ENCODE data around the gene ITGA2B. TPM values are rescaled to one million over a fixed set of nuclear protein-coding genes. Genes with fewer than 3 reads are reported as not detected.
"Not testable (repeated sequence)": the region's sequence is repeated elsewhere in the genome, so short reads cannot be mapped to it uniquely, and the experiment has no call there.

ITGA2B gene
- total RNA-seq, 1 experiment from 2014 or later = 8.3 TPM

DNA sequence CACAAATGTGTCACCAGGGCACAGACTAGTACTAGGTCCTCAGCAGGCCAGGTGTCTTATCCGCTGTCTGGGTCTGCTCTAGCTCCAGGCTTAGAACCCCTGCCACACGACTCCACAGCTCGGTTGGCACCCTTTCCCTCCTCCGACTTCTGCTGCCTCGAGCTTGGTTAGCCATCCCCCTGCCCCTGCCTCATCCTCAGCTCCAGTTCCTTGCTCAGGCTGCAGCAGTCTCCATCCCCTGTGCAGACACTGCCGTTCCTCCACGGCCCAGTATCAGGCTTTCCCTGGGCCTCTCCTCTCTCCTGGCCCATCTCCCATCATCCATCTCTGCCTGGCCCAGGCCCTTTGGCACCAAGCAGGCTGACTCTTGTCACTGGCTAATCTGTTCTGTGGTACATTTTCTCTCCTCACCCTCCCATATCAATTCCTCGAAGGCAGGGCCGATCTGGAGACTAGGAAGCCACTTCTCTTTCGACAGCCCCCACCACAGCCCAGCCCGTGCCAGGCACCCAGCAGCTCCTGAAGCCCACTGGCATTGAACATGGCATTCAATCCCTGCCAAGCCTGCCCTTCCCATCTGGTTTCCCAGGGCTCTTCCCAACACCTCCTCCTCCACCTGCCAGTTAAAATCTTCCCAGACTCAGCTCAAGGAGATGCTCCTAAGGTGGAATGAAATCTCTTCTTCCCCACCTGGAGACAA lies 45.8 kb downstream of the ITGA2B start:
- no peak for DNase-seq
- no peak overlapping the region; a peak in 1 of 5 replicates for H3K4me3 Mint-ChIP-seq
- WGBS (ENCODE audit: extremely low coverage, insufficient read length, low lambda C conversion rate) = no CpG with 5 or more reads among the region's 11 CpGs

DNA sequence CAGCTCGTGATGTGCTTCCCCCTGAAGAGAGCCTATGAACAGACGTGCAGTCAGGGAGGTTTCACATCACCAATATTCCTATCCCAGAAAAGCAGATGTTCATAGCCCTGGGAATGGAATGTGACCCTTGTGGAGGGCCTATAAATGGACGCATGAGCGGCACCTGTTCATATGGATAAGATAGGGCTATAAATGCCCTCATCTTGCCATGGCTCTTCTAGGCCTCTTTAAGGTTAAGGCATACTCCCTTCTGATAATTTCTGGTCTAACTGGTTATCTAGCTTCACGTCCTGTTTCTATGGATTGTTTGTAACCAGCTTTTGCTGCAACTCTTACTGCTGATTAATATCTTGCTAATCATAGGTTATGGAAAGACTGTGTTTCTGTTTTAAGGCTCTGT lies 48.9 kb downstream of the ITGA2B start:
- H3K27me3 ChIP-seq (ENCODE audit: insufficient read depth, low read length); H3T11ph ChIP-seq (ENCODE audit: low read length); H3K4me1 ChIP-seq (ENCODE audit: insufficient read depth, low read length); H4K20me1 ChIP-seq (ENCODE audit: control insufficient read depth, insufficient read depth, insufficient read length); H4K91ac ChIP-seq (ENCODE audit: insufficient read length, low read depth, low read length); H3K14ac ChIP-seq (ENCODE audit: insufficient read depth, low read length); H3K36me3 Mint-ChIP-seq (ENCODE audit: insufficient read depth in 1 of 3, low read depth in 3 of 3); H2BK15ac ChIP-seq (ENCODE audit: low read depth, low read length); H3K9me3 Mint-ChIP-seq; H3K23ac ChIP-seq (ENCODE audit: insufficient read length, low read depth, low read length); H3K9ac ChIP-seq (ENCODE audit: extremely low read depth, insufficient read length, low read length); H3K79me2 ChIP-seq (ENCODE audit: insufficient read depth, low read length); H3K4me2 ChIP-seq (ENCODE audit: insufficient read depth, insufficient read length, low read length); H3K27ac ChIP-seq (ENCODE audit: insufficient read length, low read depth, low read length); H2BK5ac ChIP-seq (ENCODE audit: insufficient read length, low read length); H4K8ac ChIP-seq (replicated peaks; ENCODE audit: insufficient read length, low read depth, low read length); H3K27ac Mint-ChIP-seq; H3K9me3 ChIP-seq (ENCODE audit: control insufficient read depth, low read depth, low read length); H2BK120ac ChIP-seq (ENCODE audit: low read depth, low read length, poor library complexity, severe bottlenecking); H2AK5ac ChIP-seq (ENCODE audit: insufficient read length, low read length); DNase-seq; H2AFZ ChIP-seq (ENCODE audit: low read length); H3K4me1 Mint-ChIP-seq; H3K18ac ChIP-seq (ENCODE audit: insufficient read length, low read depth, low read length); H3K23me2 ChIP-seq (ENCODE audit: insufficient read length, low read depth, low read length, poor library complexity, severe bottlenecking); H2BK20ac ChIP-seq (ENCODE audit: low read depth, low read length, poor library complexity, severe bottlenecking); H3K4me3 Mint-ChIP-seq; H3K56ac ChIP-seq (ENCODE audit: insufficient read length, low read depth, low read length); H3K4ac ChIP-seq (ENCODE audit: low read depth, low read length); H3K79me1 ChIP-seq (ENCODE audit: insufficient read depth, low read depth, low read length, poor library complexity, severe bottlenecking); H4K5ac ChIP-seq (ENCODE audit: insufficient read length, low read depth, low read length); H2BK12ac ChIP-seq (ENCODE audit: insufficient read length, low read depth, low read length): not testable (repeated sequence)
- no CpG with 5 or more reads among the region's 5 CpGs for WGBS (ENCODE audit: extremely low coverage, insufficient read length, low lambda C conversion rate)
- peaks cover 35% of the 10 kb centered on the region for H3K27me3 Mint-ChIP-seq (ENCODE audit: low read depth)

More for the DNA sequence above, 45.8 kb downstream of the ITGA2B start:
- Mint-ChIP-seq H3K36me3 (ENCODE audit: insufficient read depth in 1 of 3, low read depth in 3 of 3) (no peaks in the 10 kb centered on the region), H3K27ac (0 out of 7 replicates have a peak overlapping the region, but pooled peaks of 1 of the 3 experiments have one; percentile 54), H3K4me1 (peaks cover 8% of the 10 kb centered on the region in 2 experiments), H3K9me3 (no peaks in the 10 kb centered on the region), H3K27me3 (ENCODE audit: low read depth) (peaks cover 34% of the 10 kb centered on the region)
- Histone ChIP-seq H2AK5ac (ENCODE audit: insufficient read length, low read length) (no peak overlapping the region), H3K56ac (ENCODE audit: insufficient read length, low read depth, low read length) (no peak overlapping the region), H2BK12ac (ENCODE audit: insufficient read length, low read depth, low read length) (no peak overlapping the region), H3K23me2 (ENCODE audit: insufficient read length, low read depth, low read length, poor library complexity, severe bottlenecking) (peaks cover 5% of the 10 kb centered on the region), H3K79me1 (ENCODE audit: insufficient read depth, low read depth, low read length, poor library complexity, severe bottlenecking) (no peaks in the 10 kb centered on the region), H2AFZ (ENCODE audit: low read length) (no peak overlapping the region), H4K5ac (ENCODE audit: insufficient read length, low read depth, low read length) (no peak overlapping the region), H4K91ac (ENCODE audit: insufficient read length, low read depth, low read length) (no peak overlapping the region), H3K27ac (ENCODE audit: insufficient read length, low read depth, low read length) (no peak overlapping the region), H2BK120ac (ENCODE audit: low read depth, low read length, poor library complexity, severe bottlenecking) (no peak overlapping the region), H3K9me3 (ENCODE audit: control insufficient read depth, low read depth, low read length) (no peaks in the 10 kb centered on the region), H3K14ac (ENCODE audit: insufficient read depth, low read length) (no peak overlapping the region), H4K8ac (replicated peaks; ENCODE audit: insufficient read length, low read depth, low read length) (no peak overlapping the region), H3K4me1 (ENCODE audit: insufficient read depth, low read length) (no peaks in the 10 kb centered on the region), H2BK20ac (ENCODE audit: low read depth, low read length, poor library complexity, severe bottlenecking) (no peak overlapping the region), H3K9ac (ENCODE audit: extremely low read depth, insufficient read length, low read length) (no peak overlapping the region), H3T11ph (ENCODE audit: low read length) (no peak overlapping the region), H3K4me2 (ENCODE audit: insufficient read depth, insufficient read length, low read length) (no peak overlapping the region), H3K27me3 (ENCODE audit: insufficient read depth, low read length) (no peaks in the 10 kb centered on the region), H3K79me2 (ENCODE audit: insufficient read depth, low read length) (no peaks in the 10 kb centered on the region), H4K20me1 (ENCODE audit: control insufficient read depth, insufficient read depth, insufficient read length) (no peaks in the 10 kb centered on the region), H3K4ac (ENCODE audit: low read depth, low read length) (no peak overlapping the region), H3K23ac (ENCODE audit: insufficient read length, low read depth, low read length) (no peak overlapping the region), H3K18ac (ENCODE audit: insufficient read length, low read depth, low read length) (no peak overlapping the region), H2BK5ac (ENCODE audit: insufficient read length, low read length) (no peak overlapping the region), H2BK15ac (ENCODE audit: low read depth, low read length) (no peak overlapping the region)
- TF ChIP-seq, protein P1, sequence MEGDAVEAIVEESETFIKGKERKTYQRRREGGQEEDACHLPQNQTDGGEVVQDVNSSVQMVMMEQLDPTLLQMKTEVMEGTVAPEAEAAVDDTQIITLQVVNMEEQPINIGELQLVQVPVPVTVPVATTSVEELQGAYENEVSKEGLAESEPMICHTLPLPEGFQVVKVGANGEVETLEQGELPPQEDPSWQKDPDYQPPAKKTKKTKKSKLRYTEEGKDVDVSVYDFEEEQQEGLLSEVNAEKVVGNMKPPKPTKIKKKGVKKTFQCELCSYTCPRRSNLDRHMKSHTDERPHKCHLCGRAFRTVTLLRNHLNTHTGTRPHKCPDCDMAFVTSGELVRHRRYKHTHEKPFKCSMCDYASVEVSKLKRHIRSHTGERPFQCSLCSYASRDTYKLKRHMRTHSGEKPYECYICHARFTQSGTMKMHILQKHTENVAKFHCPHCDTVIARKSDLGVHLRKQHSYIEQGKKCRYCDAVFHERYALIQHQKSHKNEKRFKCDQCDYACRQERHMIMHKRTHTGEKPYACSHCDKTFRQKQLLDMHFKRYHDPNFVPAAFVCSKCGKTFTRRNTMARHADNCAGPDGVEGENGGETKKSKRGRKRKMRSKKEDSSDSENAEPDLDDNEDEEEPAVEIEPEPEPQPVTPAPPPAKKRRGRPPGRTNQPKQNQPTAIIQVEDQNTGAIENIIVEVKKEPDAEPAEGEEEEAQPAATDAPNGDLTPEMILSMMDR (conservative IDR thresholded peaks at IDR 0.05) = no peak

Measured in H9 (cell line).